ENCODE data around the gene STARD9.

DNA sequence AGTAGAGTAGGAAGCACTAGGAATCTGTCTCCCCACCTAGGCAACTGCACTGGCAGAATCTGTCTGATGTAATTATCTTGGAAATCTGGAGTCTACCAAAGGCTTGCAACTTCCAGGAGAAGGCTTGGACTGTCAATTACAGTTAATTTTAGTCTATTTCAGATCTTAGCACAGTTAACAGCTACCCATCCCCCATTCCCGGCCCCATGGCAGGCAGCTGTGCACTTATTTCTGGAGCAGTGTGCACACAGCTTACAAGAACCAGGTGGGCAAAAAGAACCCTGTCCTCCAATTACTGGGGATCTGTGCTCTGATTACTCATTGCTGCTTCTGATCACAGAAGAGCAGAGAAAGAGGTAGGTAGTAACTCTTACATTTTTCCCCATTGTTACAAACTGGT, 173.9 kb downstream of the STARD9 start:
- TF ChIP-seq, protein P1, sequence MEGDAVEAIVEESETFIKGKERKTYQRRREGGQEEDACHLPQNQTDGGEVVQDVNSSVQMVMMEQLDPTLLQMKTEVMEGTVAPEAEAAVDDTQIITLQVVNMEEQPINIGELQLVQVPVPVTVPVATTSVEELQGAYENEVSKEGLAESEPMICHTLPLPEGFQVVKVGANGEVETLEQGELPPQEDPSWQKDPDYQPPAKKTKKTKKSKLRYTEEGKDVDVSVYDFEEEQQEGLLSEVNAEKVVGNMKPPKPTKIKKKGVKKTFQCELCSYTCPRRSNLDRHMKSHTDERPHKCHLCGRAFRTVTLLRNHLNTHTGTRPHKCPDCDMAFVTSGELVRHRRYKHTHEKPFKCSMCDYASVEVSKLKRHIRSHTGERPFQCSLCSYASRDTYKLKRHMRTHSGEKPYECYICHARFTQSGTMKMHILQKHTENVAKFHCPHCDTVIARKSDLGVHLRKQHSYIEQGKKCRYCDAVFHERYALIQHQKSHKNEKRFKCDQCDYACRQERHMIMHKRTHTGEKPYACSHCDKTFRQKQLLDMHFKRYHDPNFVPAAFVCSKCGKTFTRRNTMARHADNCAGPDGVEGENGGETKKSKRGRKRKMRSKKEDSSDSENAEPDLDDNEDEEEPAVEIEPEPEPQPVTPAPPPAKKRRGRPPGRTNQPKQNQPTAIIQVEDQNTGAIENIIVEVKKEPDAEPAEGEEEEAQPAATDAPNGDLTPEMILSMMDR (IDR thresholded peaks at IDR 0.05): no peak
- no peak for TF ChIP-seq POLR2A (IDR thresholded peaks at IDR 0.05)
- no peak for TF ChIP-seq POLR2AphosphoS5 (IDR thresholded peaks at IDR 0.05; ENCODE audit: insufficient read depth in 1 of 2, low read depth in 1 of 2)
